HG02885 (cell line): ENCODE measurements around the gene DLG2.
"Not testable (repeated sequence)": the region's sequence is repeated elsewhere in the genome, so short reads cannot be mapped to it uniquely, and the experiment has no call there.

Experiments
- ATAC-seq: cut with Tn5 transposase; IDR thresholded peaks from one replicate; pipeline ENCODE4 v1.9.1; 2021; ENCODE audit warnings: mild to moderate bottlenecking; ENCODE audit not compliant: unreplicated experiment, poor library complexity

DLG2 gene

GRCh38 chr11:85355921-85356320 is 271.2 kb downstream of the DLG2 start:
- no peak for ATAC-seq

GRCh38 chr11:85349539-85349938 is 277.6 kb downstream of the DLG2 start:
- ATAC-seq, result not testable (repeated sequence)

- ATAC-seq, result no peak
These were observed 278.2 kb downstream of the DLG2 start for GRCh38 chr11:85348945-85349344.

GRCh38 chr11:85347291-85347690 is 279.9 kb downstream of the DLG2 start:
- ATAC-seq, result no peak

- no peak for ATAC-seq
These were observed 280.7 kb downstream of the DLG2 start for GRCh38 chr11:85346484-85346883.

- not testable (repeated sequence) for ATAC-seq
These were observed 286.3 kb downstream of the DLG2 start for GRCh38 chr11:85340846-85341245.

- no peak for ATAC-seq
These were observed 308.6 kb downstream of the DLG2 start for GRCh38 chr11:85318573-85318972.

GRCh38 chr11:85316967-85317366 is 310.2 kb downstream of the DLG2 start:
- ATAC-seq, result peak; percentile 97

- no peak for ATAC-seq
These were observed 313.4 kb downstream of the DLG2 start for GRCh38 chr11:85313741-85314140.

GRCh38 chr11:85310479-85310878 is 316.7 kb downstream of the DLG2 start:
- no peak for ATAC-seq

GRCh38 chr11:85307366-85307765 is 319.8 kb downstream of the DLG2 start:
- no peak for ATAC-seq

- no peak for ATAC-seq
These were observed 325.1 kb downstream of the DLG2 start for GRCh38 chr11:85301895-85302678.

GRCh38 chr11:85299258-85299942 is 327.7 kb downstream of the DLG2 start:
- no peak for ATAC-seq

- ATAC-seq, result no peak
These were observed 331.4 kb downstream of the DLG2 start for GRCh38 chr11:85295694-85296271.

- no peak for ATAC-seq
These were observed 345.6 kb downstream of the DLG2 start for GRCh38 chr11:85281550-85281949.

GRCh38 chr11:85279267-85279666 is 347.9 kb downstream of the DLG2 start:
- ATAC-seq, result no peak

- no peak for ATAC-seq
These were observed 349.5 kb downstream of the DLG2 start for GRCh38 chr11:85277693-85278092.

- no peak for ATAC-seq
These were observed 350.8 kb downstream of the DLG2 start for GRCh38 chr11:85276332-85276731.

GRCh38 chr11:85270315-85270714 is 356.8 kb downstream of the DLG2 start:
- not testable (repeated sequence) for ATAC-seq

- ATAC-seq, result no peak
These were observed 358.0 kb downstream of the DLG2 start for GRCh38 chr11:85269109-85269508.

- ATAC-seq, result no peak
These were observed 360.5 kb downstream of the DLG2 start for GRCh38 chr11:85266646-85267045.
